ENCODE results near the gene DNAI2.

DNAI2 gene, protein sequence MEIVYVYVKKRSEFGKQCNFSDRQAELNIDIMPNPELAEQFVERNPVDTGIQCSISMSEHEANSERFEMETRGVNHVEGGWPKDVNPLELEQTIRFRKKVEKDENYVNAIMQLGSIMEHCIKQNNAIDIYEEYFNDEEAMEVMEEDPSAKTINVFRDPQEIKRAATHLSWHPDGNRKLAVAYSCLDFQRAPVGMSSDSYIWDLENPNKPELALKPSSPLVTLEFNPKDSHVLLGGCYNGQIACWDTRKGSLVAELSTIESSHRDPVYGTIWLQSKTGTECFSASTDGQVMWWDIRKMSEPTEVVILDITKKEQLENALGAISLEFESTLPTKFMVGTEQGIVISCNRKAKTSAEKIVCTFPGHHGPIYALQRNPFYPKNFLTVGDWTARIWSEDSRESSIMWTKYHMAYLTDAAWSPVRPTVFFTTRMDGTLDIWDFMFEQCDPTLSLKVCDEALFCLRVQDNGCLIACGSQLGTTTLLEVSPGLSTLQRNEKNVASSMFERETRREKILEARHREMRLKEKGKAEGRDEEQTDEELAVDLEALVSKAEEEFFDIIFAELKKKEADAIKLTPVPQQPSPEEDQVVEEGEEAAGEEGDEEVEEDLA

DNA sequence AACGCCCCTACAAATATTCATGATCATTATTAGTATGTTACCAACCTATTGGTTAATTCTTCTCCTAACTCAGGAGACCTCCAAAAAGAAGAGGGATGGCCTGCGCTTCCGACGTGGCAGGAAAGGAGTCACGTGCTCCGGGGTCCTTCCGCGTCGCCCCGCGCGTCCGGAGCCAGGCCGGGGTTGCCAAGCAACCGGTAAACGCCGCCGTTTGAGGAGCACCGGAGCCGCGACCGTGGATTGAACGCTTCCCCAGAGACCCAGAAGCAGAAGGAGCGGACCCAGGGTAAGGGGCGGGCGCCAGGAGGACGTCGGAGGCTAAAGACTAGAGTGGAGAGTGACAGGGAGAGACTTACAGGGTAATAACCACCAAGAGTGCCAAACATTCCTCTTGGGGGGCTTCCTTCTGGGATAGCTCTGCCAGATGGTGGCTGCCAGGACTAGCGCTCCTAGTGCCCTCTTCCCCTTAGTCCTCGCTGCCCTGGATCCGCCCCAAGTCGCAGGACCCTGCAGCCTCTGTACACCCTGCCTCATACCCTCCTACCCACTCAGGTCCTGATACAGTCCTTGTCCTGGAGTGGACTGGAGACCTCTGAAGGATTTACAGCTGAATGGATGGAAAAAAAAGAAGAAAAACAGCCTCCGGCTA is at the start of gene DNAI2:
Gene DNAI2 (plus strand): TSS at position 175 of the 649 bp plus-strand sequence. CDS start 7,584 bp downstream, outside the sequence.
- no peak for DNase-seq

DNA sequence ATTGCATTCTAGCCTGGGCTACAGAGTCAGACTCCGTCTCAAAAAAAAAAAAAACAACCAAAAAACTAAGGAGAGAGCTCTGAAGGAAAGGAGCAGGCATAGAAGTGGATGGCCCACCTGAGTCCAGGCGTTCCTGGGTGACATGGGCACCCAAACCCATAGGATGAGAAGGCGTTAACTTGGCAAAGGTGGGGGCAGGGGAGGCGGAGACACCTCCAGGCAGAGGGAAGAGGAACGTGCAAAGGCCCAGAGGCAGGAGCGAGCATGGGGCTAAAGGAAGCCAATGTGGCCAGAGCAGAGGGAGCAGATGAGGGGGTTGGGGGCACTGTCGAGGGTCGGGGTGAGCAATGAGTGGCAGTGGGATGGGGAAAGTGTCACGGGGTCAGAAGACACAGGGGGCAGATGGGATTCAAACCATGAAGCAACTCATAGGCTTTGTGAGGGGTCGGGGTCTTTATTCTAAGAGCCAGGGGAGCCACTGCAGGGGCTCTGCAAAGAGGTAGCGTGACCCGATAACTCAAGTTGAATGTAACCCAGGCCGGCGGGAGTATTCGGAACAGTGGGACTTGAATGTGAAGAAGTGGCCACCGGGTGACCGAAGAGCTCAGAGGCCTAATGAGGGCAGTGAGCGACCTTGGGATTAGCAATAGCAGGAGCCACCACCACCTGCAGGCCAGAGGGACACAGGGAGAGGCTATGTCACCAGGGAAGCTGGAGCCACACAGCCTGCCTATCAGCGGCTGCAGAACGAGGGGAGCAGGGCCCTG is 48.9 kb upstream of the DNAI2 start:
- DNase-seq: no peak

DNA sequence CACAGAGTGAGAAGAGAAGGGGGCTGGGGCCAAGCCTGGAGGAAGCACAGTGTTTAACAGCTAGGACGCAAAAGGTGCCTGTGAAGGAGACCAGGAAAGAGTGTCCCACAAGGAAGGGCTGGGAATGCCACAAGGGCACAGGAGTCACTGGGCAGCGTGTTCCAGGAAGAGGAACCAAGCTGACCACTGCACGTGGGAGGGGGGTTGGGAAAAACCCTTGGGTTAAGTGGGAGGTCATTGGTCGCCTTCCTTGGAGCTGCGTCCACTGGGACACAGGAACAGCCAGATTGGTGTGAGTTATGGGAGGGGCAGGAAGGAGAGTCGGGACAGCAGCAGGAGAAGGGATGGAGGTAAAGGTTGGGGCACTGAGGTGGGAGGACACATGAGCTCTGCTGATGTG is 47.8 kb upstream of the DNAI2 start:
- peak; percentile 52 for DNase-seq

DNA sequence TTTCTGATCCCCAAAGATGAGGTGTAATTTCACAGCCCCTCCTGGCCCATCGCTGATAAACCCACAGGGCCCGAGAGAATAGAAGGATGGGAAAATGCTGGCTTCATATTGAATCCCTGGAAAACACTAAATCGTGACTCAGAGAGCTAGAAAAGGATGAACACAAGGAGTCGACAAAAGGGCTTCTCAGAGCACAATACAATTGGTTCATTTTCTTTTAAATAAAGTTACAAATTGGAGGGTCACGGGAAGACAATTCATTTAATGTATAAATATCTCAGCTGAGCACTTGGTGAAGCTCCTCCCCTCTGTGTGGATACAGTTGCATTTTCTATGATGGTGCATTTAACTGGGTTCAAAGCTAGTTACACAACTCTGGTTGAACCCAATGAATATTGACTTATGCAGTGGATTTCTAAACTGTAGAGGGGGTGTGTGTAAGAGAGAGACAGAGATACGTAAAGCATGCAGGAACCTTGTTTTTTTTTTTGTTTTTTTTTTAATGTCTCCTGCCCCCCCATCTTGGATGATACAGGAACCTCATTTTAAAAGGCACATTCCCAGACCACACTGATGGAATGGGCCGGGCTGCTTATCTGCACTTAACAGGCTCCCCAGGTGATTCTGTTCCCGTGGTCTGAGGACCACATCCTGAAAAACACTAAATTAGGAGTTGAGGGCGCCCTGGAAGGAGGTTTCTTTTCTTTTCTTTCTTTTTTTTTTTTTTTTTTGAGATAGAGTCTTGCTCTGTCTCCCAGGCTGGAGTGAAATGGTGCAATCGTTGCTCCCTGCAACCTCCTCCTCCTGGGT is 46.6 kb upstream of the DNAI2 start:
- no peak for DNase-seq

DNA sequence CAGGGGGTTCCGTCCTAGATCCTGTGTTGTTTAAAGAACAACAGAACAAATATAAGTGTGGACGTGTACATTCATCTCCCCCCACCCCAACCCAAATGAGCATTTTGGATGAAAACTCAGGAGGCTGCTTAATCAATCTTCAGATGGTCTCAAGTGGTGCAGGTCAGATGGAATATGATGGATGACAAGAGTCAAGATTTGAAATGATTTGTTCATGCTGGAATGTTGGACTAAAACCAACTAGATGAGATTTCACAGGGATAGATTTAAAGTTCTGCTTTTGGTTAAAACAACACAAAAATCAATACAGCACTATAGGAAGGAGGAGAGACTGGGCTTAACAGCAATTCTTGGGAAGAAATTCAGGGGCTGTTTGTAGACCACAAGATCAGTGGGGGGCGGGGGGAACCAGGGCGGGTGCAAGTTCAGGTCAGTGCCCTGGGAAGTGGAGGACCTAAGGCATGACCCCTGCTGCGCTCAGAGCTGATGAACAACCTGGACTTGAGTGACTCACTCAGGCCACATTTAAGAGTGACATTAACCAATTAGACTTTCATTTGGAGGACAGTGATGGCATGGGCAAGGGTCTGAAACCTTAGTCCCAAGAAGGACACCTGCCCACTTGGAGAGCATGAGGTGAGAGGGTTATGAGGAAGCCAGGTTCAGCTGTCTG is 45.6 kb upstream of the DNAI2 start:
- no peak for DNase-seq

DNA sequence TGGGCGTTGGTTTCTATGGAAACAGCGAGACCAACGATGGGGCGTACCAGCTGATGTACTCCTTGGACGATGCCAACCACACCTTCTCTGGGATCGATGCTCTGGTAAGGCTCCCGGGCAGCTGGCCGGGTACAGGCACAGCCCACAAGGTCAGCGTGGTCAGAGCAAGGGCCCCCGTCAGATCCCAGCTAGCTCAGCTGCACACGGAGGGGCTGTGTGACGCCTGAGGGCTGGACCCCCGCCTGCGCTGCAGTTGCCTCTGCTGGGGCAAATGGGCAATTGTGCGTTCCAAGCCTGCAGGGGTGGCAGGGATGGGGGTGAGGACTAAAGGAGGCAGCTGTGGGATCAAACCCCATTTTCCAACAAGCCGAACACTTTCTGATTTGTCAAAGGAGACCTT is 43.1 kb upstream of the DNAI2 start:
- DNase-seq: no peak

DNA sequence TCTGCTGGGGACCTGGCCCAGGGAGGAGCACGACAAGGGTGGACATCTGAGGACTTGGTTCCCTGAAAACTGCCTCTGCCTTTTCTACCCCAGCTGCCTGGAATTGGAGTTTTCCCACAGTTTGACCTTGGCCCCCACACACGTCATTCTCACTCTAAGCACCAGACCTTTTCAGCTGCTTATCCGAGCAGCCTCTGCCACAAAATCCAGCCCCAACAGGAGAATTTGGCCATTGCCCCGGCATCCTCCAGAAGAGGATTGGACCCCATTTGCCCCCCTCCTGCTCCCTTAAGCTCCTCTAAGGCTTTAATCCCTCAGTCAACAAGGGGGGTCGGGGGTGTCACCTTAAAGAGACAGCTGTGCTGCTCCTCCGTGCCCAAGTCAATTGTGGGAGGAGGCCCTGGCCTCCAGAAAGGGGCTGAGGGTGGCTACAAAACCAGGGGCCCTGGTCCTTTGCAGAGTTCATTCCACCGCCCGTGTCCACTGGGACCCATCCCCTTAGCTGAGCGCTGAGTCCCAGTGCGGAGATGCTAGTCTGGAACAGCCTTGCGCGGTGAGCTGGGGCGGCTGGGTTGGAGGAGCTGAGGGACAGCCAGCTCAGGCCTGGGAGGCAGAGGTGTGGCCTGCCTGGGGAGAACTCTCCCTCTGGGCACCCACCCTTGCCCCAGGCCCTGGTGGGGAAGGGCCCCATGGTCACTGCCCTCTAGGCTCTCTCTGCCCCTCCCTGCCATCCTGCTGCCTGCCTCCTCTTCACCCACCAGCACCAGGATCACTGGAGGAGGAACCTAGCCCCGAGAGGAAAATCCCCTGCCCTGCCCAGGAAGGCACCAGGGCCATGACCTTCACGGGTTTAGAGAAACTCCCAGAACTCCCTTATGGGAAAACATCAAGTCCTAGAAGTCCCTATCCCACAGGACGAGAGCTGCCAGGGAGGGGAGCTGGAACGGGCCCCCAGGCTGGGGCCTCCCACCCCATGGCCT is 41.8 kb upstream of the DNAI2 start:
- peak; percentile 69 for DNase-seq

DNA sequence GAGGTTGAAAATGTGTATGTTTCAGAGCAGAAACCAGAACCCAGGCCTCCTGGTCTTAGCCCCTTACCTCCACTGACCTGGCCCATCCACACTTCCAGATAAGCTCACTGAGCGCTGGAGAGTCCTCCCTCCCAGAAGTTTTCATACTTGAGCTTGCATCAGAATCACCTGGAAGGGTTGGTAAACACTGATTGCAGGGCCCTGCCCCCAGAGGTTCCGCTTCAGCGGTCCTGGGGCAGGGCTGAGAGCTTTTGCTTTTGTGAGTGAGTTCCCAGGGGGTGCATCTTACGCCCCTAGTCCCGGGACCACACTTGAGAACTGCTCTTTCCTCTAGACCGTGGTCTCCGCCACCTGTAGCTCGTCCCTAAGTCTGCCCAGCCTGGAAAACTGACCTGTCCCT is 40.1 kb upstream of the DNAI2 start:
- DNase-seq: no peak

DNA sequence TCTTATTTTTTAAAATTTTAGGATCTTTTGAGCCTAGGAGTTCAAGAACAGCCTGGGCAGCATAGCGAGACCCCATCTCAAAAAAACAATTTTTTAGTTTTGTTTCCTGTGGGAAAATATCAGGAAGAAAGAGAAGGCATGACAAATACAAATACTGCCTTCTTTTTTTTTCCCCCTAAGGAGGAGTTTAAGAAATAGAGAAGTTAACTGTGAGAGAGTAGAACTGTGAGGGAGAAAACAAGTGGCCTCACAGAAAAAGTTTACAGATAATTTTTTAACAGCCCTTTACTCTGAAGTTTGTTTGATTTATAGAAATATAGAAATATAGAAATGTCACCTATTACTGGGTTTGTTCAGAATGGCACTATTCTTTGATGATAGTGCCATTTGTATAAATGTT is 39.5 kb upstream of the DNAI2 start:
- DNase-seq: peak; percentile 64

DNA sequence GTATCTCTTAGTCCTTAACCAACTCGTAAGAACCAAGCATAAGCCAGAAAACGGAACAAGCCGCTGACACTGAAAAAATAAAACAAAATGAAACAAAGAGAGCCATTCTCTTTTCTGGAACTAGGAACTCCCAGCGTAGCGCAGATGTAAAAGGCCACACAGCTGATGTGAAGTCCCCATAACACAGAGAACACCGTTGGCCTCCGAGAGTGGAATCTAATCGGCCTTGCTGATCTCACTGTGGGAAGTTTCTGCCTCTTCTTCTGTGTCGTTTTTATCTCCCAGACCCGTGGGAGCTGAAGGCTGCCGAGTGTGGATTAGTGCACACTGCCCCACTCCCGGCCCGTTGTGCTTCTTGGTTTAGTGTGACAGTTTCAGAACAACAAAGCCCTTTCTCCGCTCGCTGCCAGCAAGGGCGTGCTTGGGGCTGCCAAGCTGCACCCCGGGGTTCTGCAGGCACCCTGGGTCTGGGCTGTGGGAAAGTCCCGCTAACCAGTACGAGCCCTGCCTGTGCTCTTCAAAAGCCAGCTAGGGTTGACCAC is 38.9 kb upstream of the DNAI2 start:
- DNase-seq: peak; percentile 79

DNA sequence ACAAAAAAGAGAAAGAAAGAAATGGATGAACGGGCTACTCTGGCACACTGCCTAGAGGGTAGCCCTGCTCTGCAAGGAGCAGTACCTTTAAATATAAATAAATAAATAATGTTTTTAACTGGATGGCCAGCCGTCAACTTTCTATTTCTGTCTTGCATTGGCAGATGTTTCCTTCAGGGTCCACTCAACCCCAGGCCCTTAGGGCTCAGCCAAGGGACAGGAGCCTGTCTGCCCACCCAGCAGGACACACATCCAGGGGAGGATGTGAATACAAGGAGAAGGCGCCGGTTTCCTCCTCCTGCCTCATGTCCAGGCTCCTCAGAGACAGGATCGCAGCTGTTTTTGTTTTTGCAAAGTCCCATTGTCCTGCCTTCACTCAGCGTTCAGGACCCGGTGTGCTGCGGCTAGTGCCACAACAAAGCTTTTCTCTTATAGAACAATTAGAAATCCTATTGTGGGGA is 38.1 kb upstream of the DNAI2 start:
- no peak for DNase-seq

DNA sequence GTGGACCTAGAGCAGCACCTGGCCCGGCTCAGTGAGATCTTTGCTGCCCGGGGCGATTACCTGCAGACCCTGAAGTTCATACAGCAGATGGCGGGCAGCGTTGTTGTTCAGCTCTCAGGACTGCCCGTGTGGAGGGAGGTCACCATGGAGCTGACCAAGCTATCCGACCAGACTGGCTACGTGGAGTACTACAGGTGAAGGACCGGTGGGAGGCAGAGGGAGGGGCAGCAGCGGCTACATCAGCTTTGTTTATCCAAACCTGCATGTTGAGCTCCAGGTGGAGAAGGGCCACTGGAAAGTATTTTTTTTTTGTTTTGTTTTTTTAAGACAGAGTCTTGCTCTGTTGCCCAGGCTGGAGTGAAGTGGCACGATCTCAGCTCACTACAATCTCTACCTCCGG is 36.7 kb upstream of the DNAI2 start:
- DNase-seq: no peak

DNA sequence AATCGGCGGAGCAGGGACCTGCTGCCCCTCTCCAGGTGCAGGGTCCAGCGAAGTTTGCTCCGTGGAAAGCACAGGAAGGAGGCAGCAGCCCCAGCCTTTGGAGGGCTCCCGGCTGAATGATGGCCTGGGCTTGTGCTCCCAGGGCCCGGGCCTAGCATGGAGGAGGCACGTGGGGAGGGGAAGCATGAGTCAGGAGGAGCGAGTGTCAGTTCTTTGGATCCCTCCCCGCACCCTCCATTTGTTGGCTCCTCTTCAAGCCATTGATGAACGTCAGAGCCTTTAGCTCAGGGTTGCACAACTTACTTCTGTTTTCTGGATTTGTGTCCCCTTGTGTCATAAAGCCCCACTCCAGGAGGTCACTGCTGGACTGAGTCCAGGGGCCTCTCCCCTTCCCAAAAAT is 34.9 kb upstream of the DNAI2 start:
- DNase-seq: peak; percentile 95

DNA sequence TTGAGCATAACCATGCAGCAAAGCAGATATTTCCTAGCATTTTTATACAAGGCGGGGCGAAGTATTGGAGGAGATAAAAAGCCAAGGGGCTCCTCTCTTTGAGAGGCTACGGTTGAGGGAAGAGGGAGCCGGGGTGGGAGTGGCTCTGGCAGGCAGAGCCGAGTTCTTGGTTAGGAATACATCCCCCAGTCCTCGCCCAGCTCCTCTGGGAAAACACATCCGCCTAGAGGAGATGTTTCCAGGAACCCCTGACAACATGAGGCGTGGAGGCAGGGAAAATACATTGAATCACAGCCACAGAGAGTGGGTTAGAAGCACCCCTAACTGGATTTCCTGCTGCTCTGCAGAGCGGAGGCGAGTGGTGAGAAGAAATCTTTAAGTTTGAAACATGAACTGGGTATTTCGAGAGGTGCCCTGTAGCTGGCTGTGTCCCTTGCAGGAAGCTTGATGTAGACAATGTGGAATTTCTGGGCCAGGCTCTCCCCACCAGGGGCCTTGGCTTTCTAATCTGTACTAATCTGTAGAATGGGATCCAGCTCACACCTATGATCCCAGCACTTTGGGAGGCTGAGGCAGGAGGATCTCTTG is 33.3 kb upstream of the DNAI2 start:
- DNase-seq: peak; percentile 36

DNA sequence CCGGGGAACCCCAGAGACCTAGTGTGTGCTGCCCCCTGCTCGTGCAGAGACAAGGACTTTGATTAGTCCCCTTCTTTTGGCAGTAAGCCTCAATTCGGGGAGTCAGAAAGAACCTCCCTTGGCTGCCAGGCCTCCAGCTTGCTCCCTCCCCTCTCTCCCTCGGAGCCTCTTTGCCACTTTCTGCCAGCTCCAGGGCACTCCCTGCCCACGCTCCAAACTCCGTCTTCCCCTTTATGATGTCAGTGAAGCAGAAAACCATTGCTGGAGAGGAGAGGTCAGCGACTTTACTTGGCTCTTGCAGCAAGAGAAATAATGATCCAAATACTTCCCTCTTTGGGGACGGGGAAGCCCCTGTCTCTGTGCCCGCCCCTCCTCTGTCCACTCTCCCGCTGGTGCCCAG is 32.6 kb upstream of the DNAI2 start:
- DNase-seq: peak; percentile 92

DNA sequence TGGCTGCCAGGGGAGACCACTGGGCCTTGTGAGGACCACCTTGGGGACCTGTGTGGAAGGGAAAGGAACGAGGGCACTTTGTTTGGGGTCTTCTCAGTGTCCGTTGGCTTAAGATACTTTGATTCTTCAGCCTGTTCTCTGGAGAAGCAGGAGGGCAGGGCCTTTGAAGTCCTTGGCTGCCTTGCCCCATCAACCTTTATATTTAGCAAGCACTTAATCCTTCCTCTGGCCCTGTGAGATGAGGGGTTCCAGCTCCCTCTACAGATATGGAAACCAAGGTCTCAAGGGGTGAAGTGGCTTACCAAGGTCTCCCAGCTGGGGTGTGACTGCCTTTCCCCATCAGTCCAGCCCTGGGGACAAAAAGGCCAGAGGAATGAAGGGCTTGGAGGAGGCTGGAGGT is 32.2 kb upstream of the DNAI2 start:
- no peak for DNase-seq

DNA sequence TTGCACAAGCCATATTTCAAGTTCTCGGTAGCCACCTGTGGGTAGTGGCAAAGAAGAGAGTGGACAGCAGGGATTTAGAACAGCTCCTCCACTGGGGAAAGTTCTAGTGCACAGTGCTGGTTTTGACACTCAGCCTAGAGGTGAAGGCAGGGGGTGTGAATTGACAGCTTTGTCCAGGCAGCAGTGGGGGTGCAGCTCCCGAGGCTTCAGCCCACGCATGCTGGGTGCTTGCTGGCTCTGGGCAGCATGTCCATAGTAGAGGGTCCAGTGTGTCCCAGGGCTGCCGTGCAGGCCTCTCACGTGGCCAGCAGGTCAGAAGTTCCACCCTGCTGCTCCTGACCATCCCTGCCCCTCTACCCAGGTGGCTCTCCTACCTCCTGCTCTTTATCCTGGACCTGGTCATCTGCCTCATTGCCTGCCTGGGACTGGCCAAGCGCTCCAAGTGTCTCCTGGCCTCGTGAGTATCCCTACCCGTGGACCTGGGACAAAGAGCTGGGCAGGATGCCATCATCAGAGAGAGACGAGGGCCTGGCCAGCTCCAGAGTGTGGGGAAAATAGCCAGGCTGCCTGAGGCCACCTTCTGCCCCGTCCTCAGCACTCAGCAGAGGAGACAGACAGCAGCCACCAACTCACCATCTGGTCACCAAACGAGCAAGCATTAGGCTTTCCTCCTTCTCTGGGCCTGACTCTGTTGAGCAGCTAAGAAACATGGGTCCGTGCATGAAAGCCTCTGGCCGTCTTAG is 30.9 kb upstream of the DNAI2 start:
- DNase-seq: no peak

DNA sequence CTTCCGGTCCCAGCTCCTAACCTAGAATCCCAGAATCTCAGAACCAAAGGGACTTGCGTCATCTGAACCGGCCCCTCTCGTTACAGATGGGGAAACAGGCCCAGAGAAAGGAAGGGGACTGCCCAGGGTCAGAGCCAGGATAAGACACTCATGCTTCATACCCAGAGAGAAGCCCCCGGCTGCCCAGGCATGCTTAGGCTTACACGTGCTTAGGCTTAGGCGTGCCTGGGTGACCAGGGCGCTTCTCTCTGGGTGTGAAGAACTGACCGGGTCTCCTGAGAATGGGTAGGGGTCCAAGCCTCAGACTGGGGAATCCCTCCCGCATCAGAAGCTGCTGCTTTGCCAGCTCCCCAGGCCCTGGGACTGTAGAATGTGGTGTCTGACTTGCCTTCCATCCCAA is 29.9 kb upstream of the DNAI2 start:
- no peak for DNase-seq

DNA sequence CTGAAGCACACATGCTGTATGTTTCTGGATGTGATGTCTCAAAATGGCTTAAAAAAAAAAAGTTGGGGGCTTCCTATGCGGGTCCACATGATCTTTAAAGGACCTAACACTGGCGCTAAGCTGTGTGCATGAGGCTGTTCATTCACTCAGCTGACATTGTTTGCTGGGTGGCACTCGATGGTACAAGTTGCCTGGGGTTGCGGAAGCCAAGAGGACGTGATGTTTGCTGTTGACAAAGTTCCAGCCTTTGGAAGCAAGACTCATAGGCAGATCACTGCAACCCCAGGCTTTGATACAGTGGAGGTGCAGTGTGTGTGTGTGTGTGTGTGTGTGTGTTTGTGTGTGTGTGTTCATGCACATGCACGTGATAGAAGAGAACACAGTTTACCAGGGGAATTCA is 29.5 kb upstream of the DNAI2 start:
- no peak for DNase-seq
